NCI-H82 treated with DMSO at 0.1 percent for 48 hours (cell line): ENCODE results near the gene BEND2.

ENCODE experiments used
- DNase-seq: peaks from one replicate; lab custom pipeline; 2025; ENCODE audit not compliant: unreplicated experiment; lab: John Stamatoyannopoulos, UW

BEND2 gene

DNA sequence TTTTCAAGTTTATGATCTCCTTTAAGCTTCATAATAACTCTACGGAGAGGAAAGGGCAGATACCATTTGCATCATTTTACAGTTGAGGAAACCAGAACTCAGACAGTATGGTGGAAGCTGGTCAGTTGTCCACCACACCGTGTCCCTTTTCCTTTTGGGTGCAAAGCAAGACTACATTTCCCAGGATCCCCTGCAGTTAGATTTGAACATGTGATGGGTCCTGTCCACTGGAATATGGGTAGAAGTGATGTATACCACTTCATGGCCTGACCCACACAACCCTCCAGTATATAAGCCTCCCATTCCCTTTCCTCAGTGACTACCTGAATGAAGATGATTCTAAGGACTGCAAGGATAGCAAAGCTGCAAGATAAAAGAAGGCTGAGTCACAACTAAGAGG lies 74.7 kb downstream of the BEND2 start:
- no peak for DNase-seq

DNA sequence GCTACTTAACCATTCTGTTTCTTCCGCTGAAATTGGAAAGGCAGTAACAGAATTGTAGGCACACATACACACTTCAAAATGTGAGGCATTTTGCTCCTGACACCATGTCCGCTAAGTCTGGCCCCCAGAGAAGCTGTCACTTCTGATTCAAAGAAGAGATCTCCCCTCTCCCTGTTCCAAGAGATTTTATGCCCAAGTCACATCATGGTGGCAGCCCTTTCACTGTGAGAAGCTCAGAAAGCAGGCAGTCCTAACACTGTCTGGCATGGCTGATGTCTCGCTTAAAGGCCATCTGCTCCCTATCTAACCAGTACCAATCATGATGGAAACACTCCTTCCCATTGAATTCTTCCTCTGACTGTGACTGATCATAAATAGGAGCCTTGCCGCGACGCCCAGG lies 83.9 kb downstream of the BEND2 start:
- DNase-seq = no peak

DNA sequence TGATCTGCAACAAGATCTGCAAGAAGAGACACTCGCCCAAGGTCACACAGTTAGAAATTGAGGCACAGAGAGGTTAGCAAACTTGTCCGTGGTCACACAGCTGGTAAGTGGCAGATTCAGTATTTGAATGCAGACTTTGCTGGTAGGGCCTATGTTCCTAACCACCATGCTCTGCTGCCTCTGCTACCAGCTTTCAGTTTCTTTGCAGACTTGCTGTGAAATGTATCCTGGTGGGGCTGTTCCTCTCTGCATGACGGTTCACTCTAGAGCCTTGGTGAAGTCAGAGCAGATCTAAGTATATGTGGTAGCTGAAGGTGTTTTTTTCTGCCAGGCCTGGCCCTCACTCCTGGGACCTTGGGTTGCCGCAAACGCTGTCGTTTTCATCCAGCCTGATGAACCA lies 87.1 kb downstream of the BEND2 start:
- no peak for DNase-seq

DNA sequence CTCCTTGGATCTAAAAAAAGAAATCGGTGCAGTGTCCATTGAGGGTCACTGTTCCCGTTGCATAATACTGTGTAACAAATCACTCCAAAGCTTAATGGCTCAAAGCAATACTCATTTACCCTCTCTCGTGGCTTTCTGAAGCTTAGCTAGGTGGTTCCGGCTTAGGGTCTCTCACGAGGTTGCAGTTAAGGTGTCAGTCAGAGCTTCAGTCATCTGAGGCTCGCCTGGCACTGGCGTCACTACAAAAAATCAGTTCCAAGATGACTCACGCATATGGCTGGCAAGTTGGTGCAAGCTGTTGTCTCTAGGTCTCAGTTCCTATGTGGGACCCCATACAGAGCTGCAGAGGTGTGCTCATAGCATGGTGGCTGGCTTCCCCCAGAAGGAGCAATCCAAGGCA lies 91.0 kb downstream of the BEND2 start:
- no peak for DNase-seq

DNA sequence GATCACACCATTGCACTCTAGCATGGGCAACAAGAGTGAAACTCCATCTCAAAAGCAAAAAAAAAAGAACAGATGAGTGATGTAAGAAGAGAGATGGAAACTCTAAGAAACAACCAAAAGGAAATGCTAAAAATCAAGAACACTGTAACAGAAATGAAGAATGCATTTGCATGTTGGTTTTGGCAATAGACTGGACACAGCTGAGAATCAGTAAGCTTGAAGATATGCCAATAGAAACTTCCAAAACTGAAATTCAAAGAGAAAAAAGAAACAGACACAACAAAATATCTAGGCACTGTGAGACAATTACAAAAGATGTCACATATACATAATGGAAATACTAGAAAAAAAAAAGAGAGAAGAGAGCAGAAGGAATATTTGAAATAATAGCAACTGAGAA lies 93.7 kb downstream of the BEND2 start:
- DNase-seq = no peak

DNA sequence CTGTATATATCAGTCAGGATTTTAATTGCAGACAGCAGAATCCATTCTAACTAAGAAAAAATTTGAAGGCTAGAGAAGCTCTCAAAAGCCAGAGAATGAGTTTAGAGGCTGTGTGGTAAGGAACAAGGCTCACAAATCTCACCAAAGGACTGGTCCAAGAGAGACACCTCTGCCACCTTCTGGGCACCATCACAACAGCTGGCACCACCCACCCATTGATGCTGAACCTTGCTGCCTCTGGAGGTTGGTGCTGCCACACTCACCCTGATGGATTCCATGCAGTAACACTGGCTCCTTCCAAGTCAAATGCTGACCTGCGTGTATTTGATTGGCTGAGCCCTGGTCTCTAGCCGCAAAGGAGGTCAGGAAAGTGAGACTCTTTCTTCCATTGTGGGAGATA lies 100.8 kb downstream of the BEND2 start:
- DNase-seq = no peak
